Measurements from ENCODE around the gene MCTP1. TPM values are rescaled to one million over a fixed set of nuclear protein-coding genes. Genes with fewer than 3 reads are reported as not detected.

Gene MCTP1
- total and polyA plus RNA-seq, 2 of the 8 experiments (the other 6 are each of a cell fraction or from before 2014, with no cell fraction given) = 0.56 to 3.4 TPM

DNA sequence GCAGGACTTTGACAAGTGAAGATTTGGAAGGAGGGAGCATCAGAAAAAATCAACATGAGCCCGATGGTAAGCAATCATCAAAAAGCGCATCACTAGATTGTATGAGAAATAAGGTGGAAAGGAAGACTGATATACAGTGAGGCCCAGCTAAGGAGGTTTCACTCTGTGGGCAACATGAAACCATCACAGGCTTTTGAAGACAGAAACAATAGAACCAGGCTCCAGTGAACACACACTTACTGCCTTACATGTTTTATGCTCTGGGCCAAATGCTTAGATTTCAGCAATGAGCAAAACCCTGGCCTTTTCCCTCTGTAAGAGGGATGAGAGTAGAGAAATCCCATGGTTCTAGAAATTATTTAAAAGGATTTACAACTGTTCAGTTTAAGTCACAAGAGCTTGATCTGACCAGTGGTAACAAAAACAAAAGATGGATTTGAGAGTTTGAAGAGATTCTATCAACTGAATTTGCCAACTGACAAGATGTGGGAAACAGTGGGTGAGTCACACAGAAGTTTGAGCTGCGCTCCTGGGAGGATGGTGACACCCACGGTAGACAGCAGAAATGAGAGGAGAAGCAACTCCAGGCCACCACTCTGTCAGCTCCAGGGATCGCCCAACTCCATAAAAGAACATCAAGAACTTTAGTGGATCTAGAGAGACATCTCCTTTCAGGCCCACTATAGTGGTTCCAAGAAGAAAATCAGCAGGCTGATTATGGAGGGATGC, 261.8 kb downstream of the MCTP1 start (continued):
- TF ChIP-seq, protein P1, sequence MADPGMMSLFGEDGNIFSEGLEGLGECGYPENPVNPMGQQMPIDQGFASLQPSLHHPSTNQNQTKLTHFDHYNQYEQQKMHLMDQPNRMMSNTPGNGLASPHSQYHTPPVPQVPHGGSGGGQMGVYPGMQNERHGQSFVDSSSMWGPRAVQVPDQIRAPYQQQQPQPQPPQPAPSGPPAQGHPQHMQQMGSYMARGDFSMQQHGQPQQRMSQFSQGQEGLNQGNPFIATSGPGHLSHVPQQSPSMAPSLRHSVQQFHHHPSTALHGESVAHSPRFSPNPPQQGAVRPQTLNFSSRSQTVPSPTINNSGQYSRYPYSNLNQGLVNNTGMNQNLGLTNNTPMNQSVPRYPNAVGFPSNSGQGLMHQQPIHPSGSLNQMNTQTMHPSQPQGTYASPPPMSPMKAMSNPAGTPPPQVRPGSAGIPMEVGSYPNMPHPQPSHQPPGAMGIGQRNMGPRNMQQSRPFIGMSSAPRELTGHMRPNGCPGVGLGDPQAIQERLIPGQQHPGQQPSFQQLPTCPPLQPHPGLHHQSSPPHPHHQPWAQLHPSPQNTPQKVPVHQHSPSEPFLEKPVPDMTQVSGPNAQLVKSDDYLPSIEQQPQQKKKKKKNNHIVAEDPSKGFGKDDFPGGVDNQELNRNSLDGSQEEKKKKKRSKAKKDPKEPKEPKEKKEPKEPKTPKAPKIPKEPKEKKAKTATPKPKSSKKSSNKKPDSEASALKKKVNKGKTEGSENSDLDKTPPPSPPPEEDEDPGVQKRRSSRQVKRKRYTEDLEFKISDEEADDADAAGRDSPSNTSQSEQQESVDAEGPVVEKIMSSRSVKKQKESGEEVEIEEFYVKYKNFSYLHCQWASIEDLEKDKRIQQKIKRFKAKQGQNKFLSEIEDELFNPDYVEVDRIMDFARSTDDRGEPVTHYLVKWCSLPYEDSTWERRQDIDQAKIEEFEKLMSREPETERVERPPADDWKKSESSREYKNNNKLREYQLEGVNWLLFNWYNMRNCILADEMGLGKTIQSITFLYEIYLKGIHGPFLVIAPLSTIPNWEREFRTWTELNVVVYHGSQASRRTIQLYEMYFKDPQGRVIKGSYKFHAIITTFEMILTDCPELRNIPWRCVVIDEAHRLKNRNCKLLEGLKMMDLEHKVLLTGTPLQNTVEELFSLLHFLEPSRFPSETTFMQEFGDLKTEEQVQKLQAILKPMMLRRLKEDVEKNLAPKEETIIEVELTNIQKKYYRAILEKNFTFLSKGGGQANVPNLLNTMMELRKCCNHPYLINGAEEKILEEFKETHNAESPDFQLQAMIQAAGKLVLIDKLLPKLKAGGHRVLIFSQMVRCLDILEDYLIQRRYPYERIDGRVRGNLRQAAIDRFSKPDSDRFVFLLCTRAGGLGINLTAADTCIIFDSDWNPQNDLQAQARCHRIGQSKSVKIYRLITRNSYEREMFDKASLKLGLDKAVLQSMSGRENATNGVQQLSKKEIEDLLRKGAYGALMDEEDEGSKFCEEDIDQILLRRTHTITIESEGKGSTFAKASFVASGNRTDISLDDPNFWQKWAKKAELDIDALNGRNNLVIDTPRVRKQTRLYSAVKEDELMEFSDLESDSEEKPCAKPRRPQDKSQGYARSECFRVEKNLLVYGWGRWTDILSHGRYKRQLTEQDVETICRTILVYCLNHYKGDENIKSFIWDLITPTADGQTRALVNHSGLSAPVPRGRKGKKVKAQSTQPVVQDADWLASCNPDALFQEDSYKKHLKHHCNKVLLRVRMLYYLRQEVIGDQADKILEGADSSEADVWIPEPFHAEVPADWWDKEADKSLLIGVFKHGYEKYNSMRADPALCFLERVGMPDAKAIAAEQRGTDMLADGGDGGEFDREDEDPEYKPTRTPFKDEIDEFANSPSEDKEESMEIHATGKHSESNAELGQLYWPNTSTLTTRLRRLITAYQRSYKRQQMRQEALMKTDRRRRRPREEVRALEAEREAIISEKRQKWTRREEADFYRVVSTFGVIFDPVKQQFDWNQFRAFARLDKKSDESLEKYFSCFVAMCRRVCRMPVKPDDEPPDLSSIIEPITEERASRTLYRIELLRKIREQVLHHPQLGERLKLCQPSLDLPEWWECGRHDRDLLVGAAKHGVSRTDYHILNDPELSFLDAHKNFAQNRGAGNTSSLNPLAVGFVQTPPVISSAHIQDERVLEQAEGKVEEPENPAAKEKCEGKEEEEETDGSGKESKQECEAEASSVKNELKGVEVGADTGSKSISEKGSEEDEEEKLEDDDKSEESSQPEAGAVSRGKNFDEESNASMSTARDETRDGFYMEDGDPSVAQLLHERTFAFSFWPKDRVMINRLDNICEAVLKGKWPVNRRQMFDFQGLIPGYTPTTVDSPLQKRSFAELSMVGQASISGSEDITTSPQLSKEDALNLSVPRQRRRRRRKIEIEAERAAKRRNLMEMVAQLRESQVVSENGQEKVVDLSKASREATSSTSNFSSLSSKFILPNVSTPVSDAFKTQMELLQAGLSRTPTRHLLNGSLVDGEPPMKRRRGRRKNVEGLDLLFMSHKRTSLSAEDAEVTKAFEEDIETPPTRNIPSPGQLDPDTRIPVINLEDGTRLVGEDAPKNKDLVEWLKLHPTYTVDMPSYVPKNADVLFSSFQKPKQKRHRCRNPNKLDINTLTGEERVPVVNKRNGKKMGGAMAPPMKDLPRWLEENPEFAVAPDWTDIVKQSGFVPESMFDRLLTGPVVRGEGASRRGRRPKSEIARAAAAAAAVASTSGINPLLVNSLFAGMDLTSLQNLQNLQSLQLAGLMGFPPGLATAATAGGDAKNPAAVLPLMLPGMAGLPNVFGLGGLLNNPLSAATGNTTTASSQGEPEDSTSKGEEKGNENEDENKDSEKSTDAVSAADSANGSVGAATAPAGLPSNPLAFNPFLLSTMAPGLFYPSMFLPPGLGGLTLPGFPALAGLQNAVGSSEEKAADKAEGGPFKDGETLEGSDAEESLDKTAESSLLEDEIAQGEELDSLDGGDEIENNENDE (IDR thresholded peaks at IDR 0.05; ENCODE audit: insufficient replicate concordance, low read length) = no peak
- TF ChIP-seq, protein P2, sequence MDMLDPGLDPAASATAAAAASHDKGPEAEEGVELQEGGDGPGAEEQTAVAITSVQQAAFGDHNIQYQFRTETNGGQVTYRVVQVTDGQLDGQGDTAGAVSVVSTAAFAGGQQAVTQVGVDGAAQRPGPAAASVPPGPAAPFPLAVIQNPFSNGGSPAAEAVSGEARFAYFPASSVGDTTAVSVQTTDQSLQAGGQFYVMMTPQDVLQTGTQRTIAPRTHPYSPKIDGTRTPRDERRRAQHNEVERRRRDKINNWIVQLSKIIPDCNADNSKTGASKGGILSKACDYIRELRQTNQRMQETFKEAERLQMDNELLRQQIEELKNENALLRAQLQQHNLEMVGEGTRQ (IDR thresholded peaks at IDR 0.05; ENCODE audit: low read length) = no peak
- TF ChIP-seq KDM5A (IDR thresholded peaks at IDR 0.05; ENCODE audit: low read length) = no peak
- TF ChIP-seq TEAD4 (IDR thresholded peaks at IDR 0.05; ENCODE audit: low read depth, low read length) = no peak
- TF ChIP-seq HDAC2 (IDR thresholded peaks at IDR 0.05; ENCODE audit: borderline replicate concordance in 1 of 2, low read depth in 2 of 2, low read length in 2 of 2) = no peak

Measured in H1 (cell line).